ENCODE data around the gene CELSR1.

DNA sequence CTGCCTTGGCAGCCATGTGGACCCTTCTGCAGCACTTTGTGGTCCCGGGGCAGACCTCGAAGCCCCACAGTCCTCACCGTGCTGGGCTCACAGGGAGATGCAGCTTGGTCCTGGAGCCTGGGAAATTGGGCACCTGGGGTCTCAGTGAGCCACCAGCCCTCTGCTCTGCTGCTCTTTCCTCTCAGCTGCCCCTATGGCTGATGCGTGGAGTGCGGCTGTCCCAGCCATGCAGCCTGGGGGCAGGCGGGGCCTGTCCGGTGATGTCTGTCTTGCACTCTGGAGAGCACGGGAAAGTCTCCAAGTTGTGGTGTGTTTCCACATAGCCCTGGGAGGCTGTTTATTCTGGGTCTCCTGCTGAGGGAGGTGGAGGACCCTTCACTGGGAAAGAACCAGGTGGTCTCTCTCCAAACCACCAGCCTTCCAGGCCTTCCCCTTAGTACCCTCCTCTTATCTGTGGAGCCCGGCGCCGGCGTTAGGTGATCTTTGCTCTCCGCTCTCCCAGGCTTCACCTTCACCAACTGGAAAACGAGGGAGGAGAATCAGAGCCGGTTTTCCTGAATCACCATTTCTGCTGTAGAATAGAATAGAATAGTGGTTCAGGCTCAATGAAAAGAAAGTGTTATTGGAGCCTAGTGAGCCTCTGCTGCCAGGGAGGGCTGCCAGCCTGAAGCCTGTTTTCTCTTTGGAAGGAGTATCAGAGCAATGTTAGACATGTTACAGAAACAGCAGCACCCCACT, 41.6 kb upstream of the CELSR1 start:
- TF ChIP-seq, protein P1, sequence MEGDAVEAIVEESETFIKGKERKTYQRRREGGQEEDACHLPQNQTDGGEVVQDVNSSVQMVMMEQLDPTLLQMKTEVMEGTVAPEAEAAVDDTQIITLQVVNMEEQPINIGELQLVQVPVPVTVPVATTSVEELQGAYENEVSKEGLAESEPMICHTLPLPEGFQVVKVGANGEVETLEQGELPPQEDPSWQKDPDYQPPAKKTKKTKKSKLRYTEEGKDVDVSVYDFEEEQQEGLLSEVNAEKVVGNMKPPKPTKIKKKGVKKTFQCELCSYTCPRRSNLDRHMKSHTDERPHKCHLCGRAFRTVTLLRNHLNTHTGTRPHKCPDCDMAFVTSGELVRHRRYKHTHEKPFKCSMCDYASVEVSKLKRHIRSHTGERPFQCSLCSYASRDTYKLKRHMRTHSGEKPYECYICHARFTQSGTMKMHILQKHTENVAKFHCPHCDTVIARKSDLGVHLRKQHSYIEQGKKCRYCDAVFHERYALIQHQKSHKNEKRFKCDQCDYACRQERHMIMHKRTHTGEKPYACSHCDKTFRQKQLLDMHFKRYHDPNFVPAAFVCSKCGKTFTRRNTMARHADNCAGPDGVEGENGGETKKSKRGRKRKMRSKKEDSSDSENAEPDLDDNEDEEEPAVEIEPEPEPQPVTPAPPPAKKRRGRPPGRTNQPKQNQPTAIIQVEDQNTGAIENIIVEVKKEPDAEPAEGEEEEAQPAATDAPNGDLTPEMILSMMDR (conservative IDR thresholded peaks at IDR 0.05) = no peak
- TF ChIP-seq EZH2 (IDR thresholded peaks at IDR 0.05; ENCODE audit: low read depth) = no peak
